Psoas muscle (tissue), 8 donors: ENCODE results near the gene WDR64. TPM values are rescaled to one million over a fixed set of nuclear protein-coding genes. Genes with fewer than 3 reads are reported as not detected.

Experiments used
- ATAC-seq, 4 donors: fragments of 200-7000 bp; cut with Tn5 transposase; one replicate each; pipeline ENCODE4 v1.9.1; 2020; ENCODE audit warnings: moderate library complexity in 3 of 4, mild to moderate bottlenecking in 2 of 4
- DNase-seq, 2 donors: peaks; one replicate each; pipeline ENCODE4 v3.0.0-alpha.2; 2020
- H3K27ac ChIP-seq: fragments of 200-600 bp; one replicate; pipeline ENCODE4 v1.8.0; 2022
- H3K27me3 ChIP-seq, 3 donors: fragments of 200-600 bp in 1 of 3; one replicate each; pipeline versions ENCODE4 v1.6.1 to v1.8.0; 2013 to 2022; ENCODE audit warnings: low read length in 2 of 3, mild to moderate bottlenecking in 2 of 3, moderate library complexity in 1 of 3; ENCODE audit not compliant: insufficient read depth in 3 of 3
- H3K36me3 ChIP-seq, 2 donors: fragments of 200-600 bp in 1 of 2; one replicate each; pipeline versions ENCODE4 v1.6.1 to v1.8.0; 2013 to 2022; ENCODE audit warnings: low read depth in 1 of 2, mild to moderate bottlenecking in 1 of 2, moderate library complexity in 1 of 2; ENCODE audit not compliant: insufficient read depth in 1 of 2
- H3K4me1 ChIP-seq: fragments of 200-600 bp; one replicate; pipeline ENCODE4 v1.8.0; 2022
- H3K4me3 ChIP-seq: fragments of 200-600 bp; one replicate; pipeline ENCODE4 v1.8.0; 2022; ENCODE audit warnings: mild to moderate bottlenecking
- H3K9me3 ChIP-seq: fragments of 200-600 bp; one replicate; pipeline ENCODE4 v1.8.0; 2022
- WGBS, 3 donors: extraction: QIAGEN DNeasy Blood & Tissue Kit; methylation state at CpG; one replicate each; pipeline versions ENCODE4 v1.1.6 to v1.1.7; 2013; 5-methylcytosine and 5-hydroxymethylcytosine counted together
- intact Hi-C, 2 donors: fragments of 100-400 bp; cut with DNase I; formaldehyde crosslinking; loops; one replicate each; pipeline versions ENCODE4 v1.11.0 to v1.14.2; 2022
- polyA plus RNA-seq, 3 donors: library from polyadenylated mRNA; stranded (reverse); fragments of 200-250 nt; gene quantifications; one replicate each; pipeline ENCODE4 v1.2.3, GENCODE V29; 2013
- total RNA-seq, 4 donors: library from RNA; stranded (reverse); fragmentation: NEBNext Ultra II Directional in 2 of 4; extraction: Animal tissue kit (Norgen Biotek cat#: 25700) in 2 of 4; gene quantifications; one replicate each; pipeline versions ENCODE4 v1.2.1 to v1.2.4, GENCODE V29; 2021 to 2023
- TF ChIP-seq, protein P1 (sequence below): fragments of 200-600 bp; IDR thresholded peaks from one replicate; pipeline ENCODE4 v1.8.0; 2022; ENCODE audit warnings: antibody characterized with exemption
- donor health status: healthy with polysubstance abuse.
- donor health status: DM: no; HTN: no; CAD: no; lungs with moderate emphysema.
- donor health status: Bipolar disorder and iron deficiency.
- donor health status: healthy.
- donor health status: DM: yes; HTN: yes; CAD: no.
- donor health status: DM: no; HTN: no; CAD: no.
- donor health status: DM: no; HTN: no; CAD: no.
- donor health status: DM: yes; HTN: yes; CAD: no.

WDR64 gene
- total and polyA plus RNA-seq, 7 donors, result not detected

DNA sequence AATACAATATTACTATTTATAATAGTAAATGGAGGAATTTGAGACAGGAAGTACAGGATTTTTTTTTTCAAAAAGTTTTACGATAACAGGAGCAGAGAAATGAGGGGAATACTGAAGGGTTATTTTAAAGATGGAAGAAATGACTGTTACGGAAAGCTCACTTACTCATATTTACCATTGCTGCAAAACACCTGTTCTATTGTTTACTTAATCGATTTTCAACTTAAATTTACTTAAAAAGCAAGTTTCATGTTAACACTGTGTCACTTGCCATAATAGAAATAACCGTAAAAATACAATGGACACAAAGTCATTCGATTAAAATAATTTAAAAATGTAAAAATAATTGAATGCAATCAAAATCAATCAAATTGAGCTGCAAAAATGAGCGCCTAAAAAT, 192.5 kb downstream of the WDR64 start:
- Histone ChIP-seq H3K4me3 (no peak overlapping the region), H3K27me3 (no peaks in the 10 kb centered on the region), H3K9me3 (no peaks in the 10 kb centered on the region), H3K36me3 (no peaks in the 10 kb centered on the region), H3K27ac (no peak overlapping the region), H3K4me1 (no peaks in the 10 kb centered on the region)
- intact Hi-C loops, result loop anchor here (10.0 kb wide), 3 partner anchors 200 to 330 kb away; partner anchors contain the start of genes CHML (in 1 of the 2), FH (in 1 of the 2), KMO (in 1 of the 2) and OPN3 (in 1 of the 2)
- no peak for ATAC-seq
- 81 to 88% (median 81%) methylated on average over 6 of the region's 6 CpGs for WGBS, 3 donors
- TF ChIP-seq, protein P1, sequence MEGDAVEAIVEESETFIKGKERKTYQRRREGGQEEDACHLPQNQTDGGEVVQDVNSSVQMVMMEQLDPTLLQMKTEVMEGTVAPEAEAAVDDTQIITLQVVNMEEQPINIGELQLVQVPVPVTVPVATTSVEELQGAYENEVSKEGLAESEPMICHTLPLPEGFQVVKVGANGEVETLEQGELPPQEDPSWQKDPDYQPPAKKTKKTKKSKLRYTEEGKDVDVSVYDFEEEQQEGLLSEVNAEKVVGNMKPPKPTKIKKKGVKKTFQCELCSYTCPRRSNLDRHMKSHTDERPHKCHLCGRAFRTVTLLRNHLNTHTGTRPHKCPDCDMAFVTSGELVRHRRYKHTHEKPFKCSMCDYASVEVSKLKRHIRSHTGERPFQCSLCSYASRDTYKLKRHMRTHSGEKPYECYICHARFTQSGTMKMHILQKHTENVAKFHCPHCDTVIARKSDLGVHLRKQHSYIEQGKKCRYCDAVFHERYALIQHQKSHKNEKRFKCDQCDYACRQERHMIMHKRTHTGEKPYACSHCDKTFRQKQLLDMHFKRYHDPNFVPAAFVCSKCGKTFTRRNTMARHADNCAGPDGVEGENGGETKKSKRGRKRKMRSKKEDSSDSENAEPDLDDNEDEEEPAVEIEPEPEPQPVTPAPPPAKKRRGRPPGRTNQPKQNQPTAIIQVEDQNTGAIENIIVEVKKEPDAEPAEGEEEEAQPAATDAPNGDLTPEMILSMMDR, result no peak
- no peak for DNase-seq

DNA sequence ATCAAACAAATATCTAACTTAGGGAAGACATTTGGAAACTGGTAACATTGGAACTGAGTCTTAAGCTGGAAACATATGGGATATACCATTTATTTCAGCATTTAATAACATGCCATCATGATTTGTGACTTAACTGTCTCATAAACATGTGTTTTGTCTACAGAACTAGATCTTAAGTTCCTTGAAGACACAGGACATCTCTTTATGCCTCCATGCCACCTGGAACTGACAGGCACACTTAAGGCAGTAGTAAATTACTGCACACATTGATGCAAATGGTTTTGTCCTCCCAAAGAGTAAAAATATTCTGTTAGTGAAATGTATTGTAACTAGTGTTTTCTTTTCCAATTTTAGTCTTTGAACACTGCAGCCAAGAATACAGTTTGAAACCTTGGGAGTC, 194.3 kb downstream of the WDR64 start:
- Histone ChIP-seq H3K36me3 (no peaks in the 10 kb centered on the region), H3K27me3 (no peaks in the 10 kb centered on the region), H3K9me3 (no peaks in the 10 kb centered on the region), H3K4me3 (no peak overlapping the region), H3K4me1 (no peaks in the 10 kb centered on the region), H3K27ac (no peak overlapping the region)
- intact Hi-C loops, result loop anchor here (5.0 to 10.0 kb wide), 4 partner anchors 202 to 332 kb away; partner anchors contain the start of genes CHML (in 2 of the 2), OPN3 (in 2 of the 2), FH (in 1 of the 2) and KMO (in 1 of the 2)
- TF ChIP-seq, protein P1, result no peak
- no peak for DNase-seq
- ATAC-seq, result no peak

DNA sequence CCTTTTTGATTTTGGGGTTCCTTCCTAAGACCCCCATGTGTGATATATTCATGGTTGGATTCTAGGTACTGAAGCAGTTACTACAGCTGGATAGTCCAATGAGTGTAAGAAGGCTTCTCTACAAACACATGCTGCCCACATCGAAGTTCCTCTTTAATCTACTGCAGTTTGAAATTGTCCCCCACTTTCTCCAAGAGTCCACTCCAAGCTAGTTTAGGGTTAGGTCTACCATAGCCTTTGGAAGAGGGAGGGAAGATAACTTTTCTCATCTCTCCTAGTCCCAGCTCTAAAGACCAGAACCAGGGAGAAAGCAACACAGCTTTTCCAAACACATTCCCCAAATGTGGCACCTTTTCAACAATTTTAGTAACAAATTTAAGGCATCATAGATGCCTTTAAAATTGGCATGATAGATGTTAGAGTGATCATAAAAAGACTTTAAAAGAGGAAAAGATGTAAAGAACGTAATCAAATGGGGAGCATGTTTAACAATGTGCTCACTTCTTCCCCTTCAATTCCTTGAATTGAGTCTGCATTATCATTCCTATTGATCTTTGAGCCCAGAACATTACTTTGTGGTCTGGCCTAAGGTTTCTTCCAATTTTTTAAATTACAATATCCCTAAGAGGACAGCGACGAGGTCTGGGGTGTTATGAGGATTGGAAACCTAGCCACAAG, 194.9 kb downstream of the WDR64 start:
- Histone ChIP-seq H3K9me3 (no peaks in the 10 kb centered on the region), H3K36me3 (no peaks in the 10 kb centered on the region), H3K4me1 (no peaks in the 10 kb centered on the region), H3K27me3 (no peaks in the 10 kb centered on the region), H3K27ac (peak overlapping the region; percentile 91), H3K4me3 (peak overlapping the region; percentile 75)
- intact Hi-C loops, result loop anchor here (5.0 to 10.0 kb wide), 4 partner anchors 202 to 332 kb away; partner anchors contain the start of genes CHML (in 2 of the 2), OPN3 (in 2 of the 2), FH (in 1 of the 2) and KMO (in 1 of the 2)
- TF ChIP-seq, protein P1, result no peak
- DNase-seq (no peak), ATAC-seq (no peak)
- WGBS, 3 donors, result 88 to 91% (median 89%) methylated on average over 4 of the region's 4 CpGs

DNA sequence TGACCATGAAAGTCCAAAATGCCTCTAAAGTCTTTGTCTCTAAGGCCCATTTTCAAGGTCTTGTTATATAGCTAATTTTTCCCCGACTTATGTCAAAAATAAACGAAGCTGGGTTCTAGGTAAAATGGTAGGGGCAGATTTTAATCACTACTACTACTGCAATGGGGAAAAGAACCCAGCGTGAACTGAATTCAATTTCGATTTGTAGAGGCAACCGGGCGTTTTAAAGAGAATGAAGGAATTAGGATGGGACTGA, 195.4 kb downstream of the WDR64 start:
- intact Hi-C loops, result loop anchor here (5.0 to 10.0 kb wide), 4 partner anchors 203 to 333 kb away; partner anchors contain the start of genes CHML (in 2 of the 2), OPN3 (in 2 of the 2), FH (in 1 of the 2) and KMO (in 1 of the 2)
- Histone ChIP-seq H3K4me1 (no peaks in the 10 kb centered on the region), H3K4me3 (peak overlapping the region; percentile 75), H3K27ac (peak overlapping the region; percentile 91), H3K9me3 (no peaks in the 10 kb centered on the region), H3K36me3 (no peaks in the 10 kb centered on the region), H3K27me3 (no peaks in the 10 kb centered on the region)
- DNase-seq, result no peak
- ATAC-seq, result no peak
- TF ChIP-seq, protein P1, result no peak
- 9 to 10% (median 10%) methylated on average over 6 of the region's 6 CpGs for WGBS, 3 donors
